DOHH2 (cell line): Measurements from ENCODE around the gene RAB6B.

ENCODE experiments used
- H3F3A ChIP-seq: fragments of 200-600 bp; sonication (generic), shearing (Covaris generic); 2 replicates; pipeline ENCODE4 v1.6.0; 2016; ENCODE audit warnings: antibody characterized with exemption, mild to moderate bottlenecking; ENCODE audit not compliant: control insufficient read depth, insufficient read depth
- H3K27ac ChIP-seq: fragments of 200-600 bp; sonication (generic); 2 replicates; pipeline ENCODE4 v1.5.1; 2014; ENCODE audit warnings: low read depth, mild to moderate bottlenecking, low read length, moderate library complexity
- H3K27me3 ChIP-seq: fragments of 200-600 bp; sonication (generic); 2 replicates; pipeline ENCODE4 v1.6.1; 2014; ENCODE audit warnings: mild to moderate bottlenecking, low read length, mixed read lengths; ENCODE audit not compliant: control insufficient read depth
- H3K36me3 ChIP-seq: fragments of 200-600 bp; sonication (generic); 2 replicates; pipeline ENCODE4 v1.6.1; 2014; ENCODE audit warnings: mild to moderate bottlenecking, low read length, moderate library complexity, mixed read lengths; ENCODE audit not compliant: control insufficient read depth
- H3K4me1 ChIP-seq: fragments of 200-600 bp; sonication (generic); 2 replicates; pipeline ENCODE4 v1.6.1; 2014; ENCODE audit warnings: mild to moderate bottlenecking, low read length, mixed read lengths; ENCODE audit not compliant: control insufficient read depth
- H3K4me2 ChIP-seq: fragments of 200-600 bp; sonication (generic); 2 replicates; pipeline ENCODE4 v1.6.0; 2014; ENCODE audit warnings: mild to moderate bottlenecking, low read length, moderate library complexity
- H3K4me3 ChIP-seq: fragments of 200-600 bp; sonication (generic); 2 replicates; pipeline ENCODE4 v1.5.1; 2014; ENCODE audit warnings: mild to moderate bottlenecking, low read length, mixed read lengths
- H3K79me2 ChIP-seq: fragments of 200-600 bp; sonication (generic); 2 replicates; pipeline ENCODE4 v1.6.1; 2014; ENCODE audit warnings: mild to moderate bottlenecking, low read length, mixed read lengths; ENCODE audit not compliant: control insufficient read depth
- H3K9me2 ChIP-seq: fragments of 200-600 bp; sonication (generic); replicated peaks from 2 replicates; pipeline ENCODE4 v1.6.1; 2014; ENCODE audit warnings: mild to moderate bottlenecking, low read length, mixed read lengths; ENCODE audit not compliant: control insufficient read depth
- H3K9me3 ChIP-seq: fragments of 200-600 bp; sonication (generic); 2 replicates; pipeline ENCODE4 v1.6.1; 2014; ENCODE audit warnings: antibody characterized with exemption, low read length, mixed read lengths; ENCODE audit not compliant: control insufficient read depth, insufficient read depth
- H4K20me1 ChIP-seq: fragments of 200-600 bp; sonication (generic); 2 replicates; pipeline ENCODE4 v1.6.0; 2014; ENCODE audit warnings: low read depth, mild to moderate bottlenecking, antibody characterized with exemption, low read length, moderate library complexity; ENCODE audit not compliant: control insufficient read depth, insufficient read depth
- CTCF ChIP-seq: fragments of 200-600 bp; sonication (generic); IDR thresholded peaks from one replicate; pipeline ENCODE4 v1.5.1; 2014; ENCODE audit warnings: antibody characterized with exemption, mild to moderate bottlenecking, low read depth, low read length; ENCODE audit not compliant: poor library complexity, severe bottlenecking
- EZH2phosphoT487 ChIP-seq: fragments of 200-600 bp; sonication (generic); IDR thresholded peaks from 2 replicates; pipeline ENCODE4 v1.6.1; 2017; ENCODE audit warnings: borderline replicate concordance, mild to moderate bottlenecking, antibody characterized with exemption, low read length, moderate library complexity, mixed read lengths

Gene RAB6B

GRCh38 chr3:133827684-133828083 is 68.0 kb downstream of the RAB6B start:
- Histone ChIP-seq H3K4me1 (no peaks in the 10 kb centered on the region), H3K9me2 (no peaks in the 10 kb centered on the region), H3K4me3 (no peak overlapping the region), H4K20me1 (no peaks in the 10 kb centered on the region), H3K36me3 (peaks cover 12% of the 10 kb centered on the region), H3K79me2 (no peaks in the 10 kb centered on the region), H3K27ac (no peak overlapping the region), H3K27me3 (no peaks in the 10 kb centered on the region), H3K9me3 (no peaks in the 10 kb centered on the region), H3K4me2 (no peak overlapping the region), H3F3A (no peaks in the 10 kb centered on the region)
- TF ChIP-seq EZH2phosphoT487, result no peak
- no peak for TF ChIP-seq CTCF

GRCh38 chr3:133827136-133827535 is 68.5 kb downstream of the RAB6B start:
- peaks cover 18% of the 10 kb centered on the region for H3K36me3 ChIP-seq

GRCh38 chr3:133825969-133826727 is 69.5 kb downstream of the RAB6B start:
- Histone ChIP-seq H3K9me2 (no peaks in the 10 kb centered on the region), H3K27ac (no peak overlapping the region), H3K4me1 (no peaks in the 10 kb centered on the region), H3K4me3 (no peak overlapping the region), H3K79me2 (no peaks in the 10 kb centered on the region), H4K20me1 (no peaks in the 10 kb centered on the region), H3K4me2 (no peak overlapping the region), H3K27me3 (no peaks in the 10 kb centered on the region), H3K9me3 (no peaks in the 10 kb centered on the region), H3F3A (no peaks in the 10 kb centered on the region), H3K36me3 (peaks cover 28% of the 10 kb centered on the region)
- TF ChIP-seq CTCF (no peak), EZH2phosphoT487 (no peak)

More at GRCh38 chr3:133827136-133827535, 68.5 kb downstream of the RAB6B start:
- Histone ChIP-seq H3K79me2 (no peaks in the 10 kb centered on the region), H3K27me3 (no peaks in the 10 kb centered on the region), H4K20me1 (no peaks in the 10 kb centered on the region), H3K4me1 (no peaks in the 10 kb centered on the region), H3K4me2 (no peak overlapping the region), H3K27ac (no peak overlapping the region), H3K4me3 (no peak overlapping the region), H3K9me2 (no peaks in the 10 kb centered on the region), H3K9me3 (no peaks in the 10 kb centered on the region), H3F3A (no peaks in the 10 kb centered on the region)
- TF ChIP-seq EZH2phosphoT487, result no peak
- no peak for TF ChIP-seq CTCF
